Measurements from ENCODE around the gene COL6A5.

- TF ChIP-seq CTCF (conservative IDR thresholded peaks at IDR 0.05; ENCODE audit: low read depth, low read length) (no peak), EZH2 (IDR thresholded peaks at IDR 0.05; ENCODE audit: low read length, unreplicated experiment) (no peak), EZH2phosphoT487 (IDR thresholded peaks at IDR 0.05; ENCODE audit: borderline replicate concordance, low read length) (no peak)
These were observed 80.7 kb downstream of the COL6A5 start for GRCh38 chr3:130426206-130426605.

All from PC-3 (cell line).